ENCODE results near the gene CARHSP1.
"Not testable (repeated sequence)": the region's sequence is repeated elsewhere in the genome, so short reads cannot be mapped to it uniquely, and the experiment has no call there.

CARHSP1 gene

GRCh38 chr16:8853150-8853549 lies 15.7 kb downstream of the CARHSP1 start:
- no peak for DNase-seq

DNA sequence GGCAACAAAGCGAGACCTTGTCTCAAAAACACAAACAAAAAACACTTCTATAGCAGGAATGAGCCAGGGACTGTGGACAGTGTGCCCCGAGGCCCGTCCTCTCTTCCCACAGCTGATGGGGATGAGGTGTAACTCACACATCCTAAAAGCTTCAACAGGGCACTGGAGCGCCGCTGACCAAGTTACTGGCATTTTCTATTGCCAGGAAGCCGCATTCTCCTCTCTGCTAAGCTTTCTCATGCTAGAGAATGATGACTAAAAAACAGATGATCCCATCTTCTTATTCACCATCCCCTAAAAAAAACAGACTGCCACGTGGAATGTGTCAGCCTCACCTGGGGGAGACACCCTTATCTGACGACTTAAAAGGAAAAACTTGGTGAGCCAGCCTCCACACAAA lies 16.3 kb downstream of the CARHSP1 start:
- DNase-seq, result no peak

- no peak for DNase-seq
These were observed 16.9 kb downstream of the CARHSP1 start for GRCh38 chr16:8851761-8852403.

DNA sequence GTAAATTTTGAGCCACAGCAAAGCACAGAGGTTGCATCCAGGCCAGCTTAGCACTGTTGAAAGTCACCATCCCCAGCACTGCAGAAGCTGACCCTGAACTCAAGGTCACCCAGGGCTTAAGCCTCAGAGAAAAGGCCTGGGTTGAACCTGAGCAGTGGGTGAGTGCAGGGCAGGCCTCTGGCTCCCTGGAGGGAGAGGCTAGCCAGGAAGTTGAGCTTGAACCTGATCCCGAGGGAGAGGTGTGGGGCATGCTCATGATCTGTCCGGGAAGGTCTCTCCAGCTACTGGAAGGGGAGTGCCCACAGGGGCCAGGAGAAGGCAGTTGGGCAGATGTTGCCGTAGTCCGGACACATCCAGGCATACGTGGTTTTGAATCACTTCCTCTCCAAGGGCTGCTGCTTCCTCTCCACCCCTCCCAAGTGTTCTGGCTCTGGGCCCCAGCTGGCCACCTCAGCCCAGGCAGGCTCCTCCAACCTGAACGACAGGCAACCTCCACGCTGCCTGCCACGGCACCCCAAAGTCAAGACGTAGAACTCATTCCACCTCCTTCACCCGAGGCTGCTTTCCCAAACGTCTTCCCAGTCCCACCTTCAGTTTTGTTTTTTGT lies 18.4 kb downstream of the CARHSP1 start:
- peak; percentile 60 to 62 (median 61) for DNase-seq

- DNase-seq, result no peak
These were observed 19.3 kb downstream of the CARHSP1 start for GRCh38 chr16:8849411-8850011.

DNA sequence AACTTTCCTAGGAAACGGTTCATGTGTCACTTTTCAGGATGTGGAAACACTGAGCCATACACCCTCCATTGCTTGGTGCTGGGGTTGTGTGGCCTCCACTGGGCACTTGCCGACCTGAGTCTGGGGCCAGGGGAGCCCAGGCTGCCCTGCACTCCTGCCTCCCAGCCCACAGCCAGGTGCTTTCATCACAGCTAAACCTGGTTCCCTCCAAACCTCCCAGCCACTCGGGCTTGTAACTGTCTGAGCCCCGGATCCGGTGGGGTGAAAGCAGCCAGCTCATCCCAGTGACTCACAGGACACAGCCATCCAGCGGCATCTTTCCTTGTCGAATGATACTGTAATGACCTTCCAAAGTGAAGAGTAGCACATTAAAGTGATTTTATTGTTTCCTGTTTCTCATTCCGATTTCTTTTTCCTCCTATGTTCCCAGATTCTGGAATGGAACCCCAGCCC lies 19.8 kb downstream of the CARHSP1 start:
- no peak for DNase-seq

DNA sequence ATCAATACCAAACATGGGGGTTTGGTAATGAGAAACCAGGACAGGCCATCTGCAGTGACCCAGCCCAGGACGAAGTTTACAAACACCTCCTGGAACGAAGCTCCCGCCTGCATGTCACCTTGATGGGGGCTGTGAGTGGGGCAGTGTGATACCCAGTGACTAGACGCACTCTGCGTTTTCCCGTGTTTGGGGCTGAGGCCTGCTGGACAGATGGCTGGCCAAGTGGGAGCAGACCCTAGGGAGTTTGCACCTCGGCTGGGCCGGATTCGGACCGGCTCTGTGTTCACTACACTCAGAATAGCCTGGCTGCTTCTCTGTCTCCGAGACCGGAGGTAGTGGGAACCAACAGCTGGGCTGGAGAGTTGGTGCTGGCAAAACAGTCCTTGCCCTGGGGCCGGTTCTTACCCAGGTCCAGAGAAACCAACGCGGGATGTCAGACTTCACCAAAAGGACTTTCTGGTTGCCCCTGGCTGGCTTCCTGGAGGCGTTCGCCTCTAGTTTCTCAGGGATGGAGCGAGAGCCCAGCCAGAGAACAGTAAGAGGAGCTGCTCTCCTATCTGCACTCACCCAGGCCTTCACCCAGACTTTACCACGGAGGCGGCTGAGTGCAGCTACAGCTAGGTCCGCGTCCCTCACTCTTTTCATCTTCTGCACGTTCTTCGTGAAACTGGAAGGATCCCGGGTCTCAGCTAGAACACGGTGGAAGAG lies 20.4 kb downstream of the CARHSP1 start:
- DNase-seq, result no peak

DNA sequence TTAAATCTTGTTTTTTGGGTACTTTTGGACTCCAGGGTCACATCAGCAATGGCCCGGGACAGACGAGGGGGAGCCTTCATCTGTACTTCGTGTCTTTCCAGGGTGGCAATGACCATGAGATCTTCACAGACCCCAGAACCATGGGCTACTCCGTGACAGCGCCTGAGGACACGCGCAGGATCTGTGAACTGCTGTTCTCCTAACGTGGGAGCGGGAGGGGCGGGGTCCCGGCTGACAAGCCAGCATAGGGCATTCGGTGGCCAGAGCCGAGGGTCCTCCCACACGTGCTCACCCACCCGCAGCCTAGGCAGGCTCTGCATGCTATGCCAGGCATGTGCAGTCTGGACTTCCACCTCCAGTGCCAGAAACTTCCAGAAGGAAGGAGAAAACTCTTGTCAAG lies 21.2 kb downstream of the CARHSP1 start:
- DNase-seq, result no peak

GRCh38 chr16:8847145-8847544 lies 21.7 kb downstream of the CARHSP1 start:
- DNase-seq, result no peak

- no peak for DNase-seq
These were observed 22.3 kb downstream of the CARHSP1 start for GRCh38 chr16:8846401-8846932.

GRCh38 chr16:8845699-8846298 lies 23.0 kb downstream of the CARHSP1 start:
- no peak for DNase-seq

- DNase-seq, result not testable (repeated sequence)
These were observed 25.5 kb downstream of the CARHSP1 start for GRCh38 chr16:8843296-8843695.

GRCh38 chr16:8842016-8842415 lies 26.8 kb downstream of the CARHSP1 start:
- not testable (repeated sequence) for DNase-seq

DNA sequence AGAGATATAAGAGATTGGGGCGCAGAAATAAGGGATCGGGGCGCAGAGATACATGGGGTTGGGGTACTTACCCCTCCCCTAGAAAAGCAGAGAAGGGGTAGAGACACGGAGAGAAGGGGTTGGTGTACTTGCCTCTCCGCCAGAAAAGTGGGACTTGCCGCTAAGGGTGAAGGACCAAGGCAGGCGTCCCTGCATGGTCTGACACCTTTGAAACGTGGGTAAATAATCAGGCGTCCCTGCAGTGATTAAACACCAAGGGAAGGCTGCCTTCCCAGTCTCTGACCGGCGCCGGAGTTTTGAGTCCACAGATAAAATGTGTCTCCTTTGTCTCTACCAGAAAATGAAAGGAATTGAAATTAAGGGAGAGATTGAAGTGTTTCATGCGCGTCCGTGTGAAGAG lies 31.2 kb downstream of the CARHSP1 start:
- not testable (repeated sequence) for DNase-seq

DNA sequence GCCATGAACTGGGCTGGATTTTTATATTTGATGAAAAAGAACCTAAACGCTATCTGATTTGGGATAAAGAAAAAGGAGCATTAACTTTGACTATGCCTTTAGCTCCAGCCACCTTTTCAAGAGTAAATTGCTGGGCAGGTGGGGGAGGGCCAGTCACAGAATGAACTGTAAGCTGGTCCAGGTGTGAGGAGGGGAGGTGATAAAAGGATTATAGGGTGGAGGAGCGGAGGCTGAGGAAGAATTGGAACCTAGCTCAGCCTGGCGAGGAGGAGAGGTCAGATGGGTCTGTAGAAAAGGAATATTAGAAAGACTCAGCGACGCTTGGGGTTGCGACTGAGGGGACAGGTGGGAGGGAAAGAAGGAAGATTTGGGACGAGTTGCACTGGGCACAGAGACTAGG lies 32.0 kb downstream of the CARHSP1 start:
- not testable (repeated sequence) for DNase-seq

DNA sequence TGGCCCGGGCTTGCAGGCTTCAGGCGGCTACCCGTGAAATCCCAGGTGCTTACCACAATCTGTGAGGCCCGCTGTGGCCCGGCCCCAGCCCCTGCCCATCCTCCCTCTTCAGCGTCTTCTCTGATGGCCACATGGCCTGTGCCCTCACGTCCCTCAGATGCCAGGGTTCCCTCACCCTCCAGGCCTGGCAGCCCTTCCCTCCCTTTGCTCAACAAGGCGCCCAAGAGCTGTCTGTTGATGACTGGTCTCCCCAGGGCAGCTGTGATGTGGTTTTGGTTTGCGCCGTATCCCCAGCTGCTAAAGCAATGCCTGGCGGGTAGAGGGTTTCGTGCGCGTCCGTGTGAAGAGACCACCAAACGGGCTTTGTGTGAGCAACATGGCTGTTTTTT lies 36.1 kb downstream of the CARHSP1 start:
- no peak for DNase-seq

GRCh38 chr16:8831871-8832716 lies 36.7 kb downstream of the CARHSP1 start:
- no peak for DNase-seq

DNA sequence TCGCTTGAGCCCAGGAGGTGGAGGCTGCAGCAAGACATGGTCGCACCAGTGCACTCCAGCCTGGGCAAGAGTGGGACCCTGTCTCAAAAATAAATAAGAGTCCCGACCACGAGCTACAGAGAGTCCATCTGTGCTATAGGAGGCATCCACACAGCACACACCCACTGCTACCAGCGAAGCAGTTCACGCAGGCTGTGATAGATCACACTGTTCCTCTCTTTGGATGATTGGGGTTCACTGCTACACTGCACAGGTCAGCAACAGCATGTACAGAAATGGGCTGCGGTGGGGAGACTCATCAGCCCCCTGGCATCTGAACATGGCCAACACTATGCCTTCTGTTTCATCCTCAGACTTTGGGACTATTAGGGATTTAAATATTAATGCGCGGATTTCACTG lies 37.4 kb downstream of the CARHSP1 start:
- no peak for DNase-seq

DNA sequence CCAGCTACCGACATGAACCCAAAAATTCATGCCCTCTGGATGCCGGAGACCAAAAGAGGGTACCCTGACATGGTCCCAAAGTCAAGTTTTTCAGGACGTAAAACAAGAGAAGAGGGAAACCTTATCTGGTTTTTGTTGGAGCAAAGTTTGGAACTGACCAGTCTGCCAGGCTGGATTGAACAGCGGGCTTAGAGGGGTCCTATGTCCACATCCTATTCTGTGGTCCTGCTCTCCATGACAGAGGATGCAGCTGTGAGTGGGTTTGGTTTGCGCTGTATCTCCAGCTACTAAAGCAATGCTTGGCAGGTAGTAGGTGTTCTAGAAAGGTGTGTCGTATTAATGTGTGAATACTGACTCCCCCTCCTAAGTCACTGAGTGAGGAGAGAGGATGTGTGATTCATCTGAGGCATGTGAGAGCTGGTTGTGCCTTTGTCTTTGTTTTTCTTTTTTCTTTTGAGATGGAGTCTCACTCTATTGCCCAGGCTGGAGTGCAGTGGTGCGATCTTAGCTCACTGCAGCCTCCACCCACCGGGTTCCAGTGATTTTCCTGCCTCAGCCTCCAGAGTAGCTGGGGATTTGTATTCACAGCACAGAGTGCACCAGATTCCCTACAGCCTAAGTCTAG lies 40.2 kb downstream of the CARHSP1 start:
- no peak for DNase-seq

- no peak for DNase-seq
These were observed 42.4 kb downstream of the CARHSP1 start for GRCh38 chr16:8826278-8826879.

DNA sequence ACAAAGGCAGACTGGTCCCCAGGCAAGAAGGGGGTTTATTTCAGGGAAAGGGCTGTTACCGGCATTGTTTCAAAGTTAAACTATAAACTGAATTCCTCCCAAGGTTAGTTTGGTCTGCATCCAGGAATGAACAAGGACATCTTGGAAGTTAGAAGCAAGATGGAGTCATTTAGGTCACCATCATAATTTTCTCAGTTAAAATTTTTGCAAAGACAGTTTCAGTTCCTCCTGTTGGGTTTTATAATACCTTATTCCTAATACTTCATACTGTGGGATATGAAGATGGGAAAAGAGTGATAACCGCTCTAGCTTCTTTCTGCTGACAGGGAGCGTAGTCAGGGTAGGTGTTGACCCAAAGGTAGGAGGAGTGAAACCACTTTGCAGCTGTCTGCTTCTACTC lies 46.4 kb downstream of the CARHSP1 start:
- no peak for DNase-seq

Measured in suppressor macrophage treated with lipopolysaccharide for 1 hour (primary cell).